ENCODE data around the gene PRKCH.

PRKCH gene

DNA sequence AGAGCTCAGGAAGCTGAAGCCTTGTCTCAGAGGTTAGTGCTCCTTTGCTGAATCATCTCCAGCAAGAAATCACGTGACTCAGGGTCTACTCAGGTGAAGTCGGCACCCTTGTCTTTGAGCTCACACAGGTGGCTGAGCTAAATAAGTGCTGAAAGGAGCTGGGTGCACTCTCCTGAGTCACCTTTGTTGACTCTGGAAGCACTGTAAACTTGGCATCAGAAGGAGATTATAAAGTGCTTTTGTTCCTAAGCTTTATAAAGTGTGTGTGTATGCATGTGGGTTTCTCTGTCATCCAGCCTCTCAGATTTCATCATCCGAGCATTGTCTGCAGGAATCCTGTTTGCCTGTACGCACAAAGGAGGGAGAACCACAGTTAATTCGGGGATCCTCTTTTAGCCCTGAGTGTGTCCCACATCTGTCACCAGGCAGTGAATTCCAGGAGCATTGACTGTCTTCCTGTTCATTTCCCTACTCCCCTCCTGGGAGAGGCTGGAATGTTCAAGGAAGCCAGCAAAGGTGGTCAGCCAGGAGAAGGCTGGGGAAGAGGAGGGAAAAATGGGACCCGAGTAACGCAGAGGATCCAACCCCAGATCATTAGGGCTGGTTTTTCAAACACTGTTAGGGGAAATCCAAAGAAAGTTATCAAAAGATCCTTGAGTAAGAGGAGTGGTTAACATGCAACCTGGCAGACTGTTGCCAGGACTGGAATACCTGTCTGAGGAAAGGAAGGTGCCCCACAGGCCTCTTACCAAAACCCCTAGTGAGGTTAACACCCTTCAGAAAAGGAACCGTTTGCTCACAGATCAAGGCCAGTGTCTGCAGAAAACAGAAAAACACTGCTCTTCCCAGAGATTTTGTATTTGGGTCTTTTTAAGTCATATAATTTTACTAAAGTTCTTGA is 216.4 kb downstream of the PRKCH start:
- DNase-seq: peak; percentile 92

DNA sequence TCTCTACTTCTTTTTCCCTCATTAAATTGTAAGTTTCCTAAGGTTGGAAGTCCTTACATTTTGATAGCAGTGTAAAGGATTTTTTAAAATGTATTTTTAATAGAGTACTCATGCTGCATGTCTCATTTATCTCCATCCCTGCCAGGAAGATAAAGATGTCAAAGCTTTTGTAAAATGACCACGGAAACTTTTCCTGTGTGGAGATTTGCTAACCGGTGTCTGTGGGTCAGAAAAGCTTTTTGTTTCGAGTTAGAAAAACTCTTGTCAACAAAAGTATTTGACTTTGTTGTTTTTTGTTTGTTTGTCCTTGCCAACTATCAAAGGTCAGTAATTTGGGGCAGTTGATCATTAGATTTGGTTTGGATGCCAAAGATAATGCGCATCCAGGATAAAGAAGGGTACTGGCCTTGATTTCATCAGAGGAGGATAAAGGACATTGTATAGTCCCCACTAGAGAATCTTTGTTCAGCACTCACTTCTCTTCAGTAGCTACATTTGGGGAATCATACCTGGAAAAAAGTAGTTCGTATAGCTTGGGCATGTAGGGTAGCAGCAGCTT is 217.2 kb downstream of the PRKCH start:
- no peak for DNase-seq

DNA sequence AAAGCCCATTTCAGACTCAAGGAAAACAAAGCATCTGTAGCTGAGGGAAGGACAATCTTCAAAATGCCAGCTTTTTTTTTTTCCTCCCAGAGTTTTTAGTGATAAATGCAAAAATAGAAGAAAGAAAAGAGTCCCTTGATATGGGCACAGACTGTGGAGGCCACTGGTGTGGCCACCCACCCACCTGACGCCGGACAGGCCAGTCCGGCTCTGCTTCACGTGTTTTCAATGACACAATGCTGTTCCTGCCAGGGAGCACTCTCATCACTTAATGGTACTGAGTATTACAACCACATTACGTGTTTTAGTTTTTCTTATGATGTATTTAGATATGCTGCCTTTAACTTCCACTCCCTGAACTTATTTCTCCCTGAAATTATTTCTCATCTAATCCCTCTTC is 218.3 kb downstream of the PRKCH start:
- DNase-seq: no peak

DNA sequence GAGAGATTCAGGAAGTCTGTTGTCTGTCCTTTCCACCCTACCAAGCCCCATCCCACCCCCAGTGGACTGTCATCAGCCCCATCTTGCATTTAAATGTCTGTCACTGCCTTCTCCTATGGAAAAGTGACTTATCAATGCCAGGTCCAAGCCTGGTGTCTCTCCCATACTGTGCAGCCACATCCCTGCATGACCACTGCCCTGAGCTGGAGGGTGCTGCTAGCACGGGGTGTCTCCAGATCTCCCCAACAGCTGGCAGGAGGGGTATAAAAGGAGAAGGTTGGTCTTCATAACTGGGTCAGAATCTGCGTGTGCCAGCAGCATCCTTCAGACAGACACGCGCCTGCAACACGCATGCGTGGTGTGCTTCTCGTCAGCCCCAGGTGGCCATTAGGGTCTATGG is 219.6 kb downstream of the PRKCH start:
- no peak for DNase-seq

DNA sequence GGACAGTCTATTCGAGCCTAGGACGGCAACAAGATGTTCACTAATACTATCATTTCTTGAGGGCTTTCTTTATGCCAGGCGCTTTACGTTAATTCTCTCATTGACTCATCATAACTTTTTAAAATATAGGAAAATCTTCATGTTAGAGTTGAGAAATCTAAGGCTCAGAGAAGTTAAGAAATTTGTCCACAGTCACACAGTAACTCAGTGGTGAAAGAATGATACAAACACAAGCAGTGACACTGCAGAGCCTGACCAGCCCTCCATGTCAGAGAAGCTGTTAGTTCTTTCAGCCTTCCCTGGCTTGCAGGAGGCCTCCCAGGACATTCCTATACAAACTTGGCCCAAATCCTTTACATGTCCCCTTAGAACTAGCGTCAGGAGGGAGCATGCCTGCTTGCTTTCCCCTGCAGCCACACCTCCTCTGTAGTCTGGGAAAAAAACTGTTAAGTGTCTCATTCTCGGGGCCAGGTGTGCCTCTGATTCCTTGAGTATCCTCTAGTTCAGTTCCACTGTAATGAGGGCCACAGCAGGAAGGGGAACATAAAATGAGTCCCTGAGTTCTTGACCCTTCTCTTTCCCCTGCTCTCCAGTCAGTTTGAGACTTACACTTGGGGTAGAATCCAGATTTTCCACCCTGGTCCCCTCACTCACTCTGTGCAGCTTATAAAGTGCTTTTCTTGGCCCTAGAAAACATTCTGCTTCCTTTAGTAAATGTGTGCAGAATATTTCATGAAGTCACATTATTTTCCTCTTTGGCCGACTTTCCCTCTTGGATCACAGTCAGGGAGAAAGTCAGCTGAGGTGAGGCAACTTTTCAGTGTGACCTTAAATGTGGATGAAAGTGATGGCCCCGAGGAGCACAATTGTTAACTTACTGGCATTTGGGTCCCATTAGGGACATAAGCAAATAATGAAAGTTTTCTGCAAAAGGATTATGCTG is 221.7 kb downstream of the PRKCH start:
- DNase-seq: no peak

DNA sequence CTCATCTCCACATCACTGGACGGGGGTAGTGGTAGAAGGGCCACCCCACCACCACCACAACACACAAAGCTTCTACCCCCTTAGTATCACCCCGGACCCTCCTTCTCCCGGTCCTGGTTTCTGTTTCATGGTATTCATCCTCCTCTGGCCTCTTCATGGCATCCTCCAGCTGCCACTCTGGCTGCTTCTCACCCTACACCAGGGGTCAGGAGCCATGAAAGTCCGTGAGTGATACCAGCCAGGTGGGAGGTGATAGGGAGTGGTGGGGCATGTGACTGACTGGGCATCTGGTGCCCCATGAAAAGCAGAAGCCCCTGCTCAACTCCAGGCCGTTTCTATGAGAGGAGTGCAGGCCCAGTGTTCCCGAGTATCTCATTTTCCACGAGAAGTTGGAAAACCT is 222.6 kb downstream of the PRKCH start:
- no peak for DNase-seq

DNA sequence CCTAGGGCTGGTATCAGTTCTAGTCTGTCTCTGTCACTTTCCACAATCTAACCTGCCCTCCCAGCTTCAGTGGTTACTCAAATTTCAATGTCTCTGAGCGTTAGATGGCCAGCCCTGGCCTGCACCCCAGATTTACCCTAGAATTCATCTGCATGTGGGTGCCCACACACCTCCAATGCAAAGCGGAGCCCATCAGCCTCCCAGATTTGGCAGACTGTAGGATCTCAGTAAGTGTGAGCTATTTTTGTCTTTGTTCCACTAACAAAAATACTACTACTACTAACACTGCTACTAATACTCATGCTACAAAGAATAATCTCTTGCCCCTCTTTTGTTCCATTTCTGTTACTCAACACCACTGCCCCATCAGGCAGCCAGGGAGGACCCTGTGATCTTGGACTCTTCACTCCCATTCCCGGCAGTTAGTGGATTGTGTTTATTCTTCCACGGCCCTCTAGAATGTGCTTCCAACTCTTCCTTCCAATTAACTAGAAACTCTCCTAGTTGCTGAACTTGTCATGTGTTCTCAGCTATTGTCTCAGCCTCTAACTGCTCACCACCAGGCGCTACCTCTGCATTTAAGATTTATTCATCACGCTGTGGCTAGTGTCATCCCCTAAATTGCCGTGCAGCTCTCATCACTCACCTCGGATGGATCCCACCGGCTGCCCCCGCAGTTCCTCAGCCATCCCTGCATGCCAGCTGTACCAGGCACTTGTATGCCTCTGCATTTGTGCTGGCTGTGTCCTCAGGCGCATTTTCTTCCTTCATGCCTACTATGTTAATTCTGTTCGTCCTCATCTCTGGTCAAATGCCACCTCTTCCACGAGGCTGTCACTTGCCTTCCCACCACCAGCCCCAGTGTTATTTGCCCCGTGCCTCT is 223.3 kb downstream of the PRKCH start:
- DNase-seq: no peak

DNA sequence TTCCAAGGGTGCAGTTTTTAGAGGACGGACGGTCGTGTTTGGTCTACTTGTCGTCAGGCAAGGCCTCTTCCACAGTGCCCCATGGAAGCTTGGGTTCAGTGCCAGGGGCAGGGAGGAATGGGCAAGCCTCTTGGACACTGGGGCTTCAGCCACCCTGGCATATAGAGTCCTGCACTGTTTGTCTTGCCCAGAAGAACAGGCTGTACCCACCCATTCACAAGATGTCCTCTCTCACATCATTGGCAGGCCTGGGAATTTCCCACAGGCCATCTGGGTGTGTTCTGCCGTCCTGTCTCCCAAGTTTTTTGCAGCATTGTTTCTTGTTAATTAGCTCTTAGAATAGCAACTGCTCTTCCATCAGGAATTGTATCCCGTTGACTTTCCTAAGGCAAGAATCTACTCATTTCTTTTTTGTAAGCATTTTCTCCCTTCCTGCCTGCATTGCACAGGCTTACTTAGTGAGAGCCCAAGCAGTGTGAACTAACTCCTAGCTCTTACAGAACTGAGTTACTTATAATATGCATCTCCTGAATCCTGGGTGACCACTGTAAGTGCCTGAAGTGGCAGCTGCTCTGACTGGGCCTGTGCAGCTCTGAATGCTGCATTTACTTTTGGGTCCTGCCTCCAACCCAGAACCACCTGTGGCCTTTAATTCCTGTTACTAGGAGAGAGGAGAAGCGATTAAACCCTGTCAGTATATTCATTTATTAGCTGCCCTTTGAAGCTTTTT is 224.5 kb downstream of the PRKCH start:
- DNase-seq: no peak

DNA sequence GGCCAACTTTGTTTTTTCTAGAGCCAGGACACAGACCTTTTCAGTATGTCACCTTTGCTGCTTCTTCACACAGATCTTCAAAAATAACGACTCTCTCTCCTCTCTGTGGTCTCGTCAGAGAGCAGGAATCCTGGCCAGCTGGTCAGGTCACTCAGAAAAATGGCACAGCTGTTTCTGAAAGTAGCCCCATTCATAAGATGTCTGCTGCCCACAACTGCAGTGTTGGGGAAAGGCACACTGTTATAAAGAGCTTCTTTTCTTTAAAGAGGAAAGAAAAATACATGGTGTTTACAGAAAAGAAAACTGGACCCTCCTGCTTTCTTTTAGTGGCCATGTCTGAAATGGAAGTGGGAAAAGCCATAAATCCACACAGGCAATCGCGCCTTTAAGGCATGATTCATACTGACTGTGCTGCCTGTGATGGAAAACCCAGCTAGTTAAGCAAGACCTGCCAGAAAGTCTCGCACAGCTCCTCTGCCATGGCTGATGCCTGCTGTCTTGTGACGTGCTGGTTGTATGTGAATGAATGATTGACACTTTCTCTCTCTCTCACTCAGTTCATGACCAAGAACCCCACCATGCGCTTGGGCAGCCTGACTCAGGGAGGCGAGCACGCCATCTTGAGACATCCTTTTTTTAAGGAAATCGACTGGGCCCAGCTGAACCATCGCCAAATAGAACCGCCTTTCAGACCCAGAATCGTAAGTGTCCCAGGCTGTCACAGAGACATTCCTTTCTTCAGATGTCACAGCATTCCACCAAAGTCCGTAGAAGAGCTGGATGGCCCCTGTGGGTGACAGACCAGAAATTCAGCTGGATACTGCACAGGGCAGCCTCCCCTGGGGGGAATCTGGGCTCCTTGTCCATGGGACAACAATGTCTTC is 226.0 kb downstream of the PRKCH start:
- peak; percentile 90 for DNase-seq

DNA sequence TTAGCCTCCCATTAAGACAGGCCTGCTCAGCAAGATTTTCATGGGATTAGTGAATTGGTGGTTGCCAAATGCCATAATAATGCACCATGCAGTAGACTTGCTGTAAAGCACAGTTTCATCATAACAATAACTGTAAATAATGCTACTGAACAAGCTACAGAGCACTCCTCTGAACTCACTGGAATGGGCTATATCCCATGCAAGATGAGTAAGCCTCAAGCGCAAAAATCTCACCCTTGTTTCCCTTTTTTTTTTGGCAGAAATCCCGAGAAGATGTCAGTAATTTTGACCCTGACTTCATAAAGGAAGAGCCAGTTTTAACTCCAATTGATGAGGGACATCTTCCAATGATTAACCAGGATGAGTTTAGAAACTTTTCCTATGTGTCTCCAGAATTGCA is 228.0 kb downstream of the PRKCH start:
- DNase-seq: peak; percentile 61

DNA sequence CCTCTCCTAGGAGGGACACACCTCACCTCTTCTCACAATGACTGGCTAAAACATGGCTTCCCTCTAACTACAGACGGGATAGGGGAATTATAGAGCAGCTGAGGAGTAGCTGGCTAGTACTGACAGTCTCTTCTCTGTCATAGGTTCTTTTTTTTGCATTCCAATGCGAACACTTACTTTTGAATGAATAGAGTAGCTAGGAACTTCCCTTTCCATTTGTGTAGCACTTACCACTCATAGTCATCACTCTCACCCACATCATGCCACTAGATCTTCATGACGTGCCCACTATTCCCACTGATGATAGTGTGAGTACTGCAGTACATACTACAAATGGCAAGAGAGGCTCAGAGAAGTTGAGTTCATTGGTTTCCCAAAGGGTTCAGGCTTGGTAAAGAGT is 230.0 kb downstream of the PRKCH start:
- no peak for DNase-seq

DNA sequence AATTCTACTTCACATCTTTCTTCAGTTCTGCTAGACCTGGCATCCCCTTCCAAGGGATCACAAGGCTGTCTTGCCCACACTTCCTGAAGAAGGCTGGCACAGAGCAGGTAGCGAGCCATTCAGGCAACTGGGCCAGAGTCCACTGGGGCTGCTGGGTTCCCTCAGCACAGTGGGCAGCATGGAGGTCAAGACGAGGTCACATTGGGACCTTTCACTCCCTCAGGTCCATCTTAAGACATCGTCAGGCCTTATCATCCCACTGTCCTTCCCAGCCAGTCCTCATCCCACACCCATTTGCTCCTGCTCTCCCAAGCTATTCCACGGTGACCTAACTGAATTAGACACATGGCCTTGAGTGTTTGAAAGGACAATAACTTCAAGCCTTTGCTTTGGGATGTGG is 230.9 kb downstream of the PRKCH start:
- DNase-seq: no peak

DNA sequence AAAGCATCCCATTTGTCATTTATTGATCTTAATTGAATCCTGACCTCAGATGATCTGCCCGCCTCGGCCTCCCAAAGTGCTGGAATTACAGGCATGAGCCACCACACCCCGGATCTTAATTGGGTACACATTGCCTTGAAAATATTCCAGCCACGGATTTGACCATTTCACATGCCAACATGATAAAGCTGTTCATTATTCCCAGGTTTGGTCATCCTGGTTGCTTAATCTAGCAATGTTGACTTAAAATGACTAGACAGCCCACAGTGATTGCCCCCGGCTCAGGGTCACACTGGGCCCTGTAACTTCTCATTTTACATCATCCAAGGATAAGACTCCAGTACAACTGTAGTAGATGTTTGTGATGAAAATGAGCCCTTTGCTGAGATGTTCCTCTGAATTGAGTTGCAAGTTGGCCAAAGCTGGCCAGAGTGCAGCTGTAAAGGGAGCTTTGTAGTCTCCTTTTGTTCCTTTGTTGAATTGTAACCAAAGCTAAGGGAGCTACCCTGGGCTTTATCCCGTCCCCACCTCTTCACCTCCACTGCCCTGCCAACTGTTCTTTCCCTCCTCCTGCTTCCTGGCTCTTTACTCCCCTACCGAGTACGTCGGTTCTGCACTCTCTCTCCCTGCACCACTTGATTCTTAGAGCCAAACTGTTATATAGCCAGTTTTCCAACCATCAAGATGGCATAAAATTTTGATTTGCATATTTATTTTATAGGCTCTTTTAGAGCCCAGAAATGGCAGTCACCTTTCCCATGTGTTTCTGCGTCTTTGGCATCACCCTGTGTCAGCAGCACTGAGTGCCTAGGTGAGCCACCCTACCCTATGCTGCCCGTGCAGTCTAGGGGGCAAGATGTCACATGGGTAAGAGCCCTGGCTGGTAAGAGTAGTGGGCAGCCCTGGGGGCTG is 232.6 kb downstream of the PRKCH start:
- DNase-seq: peak; percentile 99

DNA sequence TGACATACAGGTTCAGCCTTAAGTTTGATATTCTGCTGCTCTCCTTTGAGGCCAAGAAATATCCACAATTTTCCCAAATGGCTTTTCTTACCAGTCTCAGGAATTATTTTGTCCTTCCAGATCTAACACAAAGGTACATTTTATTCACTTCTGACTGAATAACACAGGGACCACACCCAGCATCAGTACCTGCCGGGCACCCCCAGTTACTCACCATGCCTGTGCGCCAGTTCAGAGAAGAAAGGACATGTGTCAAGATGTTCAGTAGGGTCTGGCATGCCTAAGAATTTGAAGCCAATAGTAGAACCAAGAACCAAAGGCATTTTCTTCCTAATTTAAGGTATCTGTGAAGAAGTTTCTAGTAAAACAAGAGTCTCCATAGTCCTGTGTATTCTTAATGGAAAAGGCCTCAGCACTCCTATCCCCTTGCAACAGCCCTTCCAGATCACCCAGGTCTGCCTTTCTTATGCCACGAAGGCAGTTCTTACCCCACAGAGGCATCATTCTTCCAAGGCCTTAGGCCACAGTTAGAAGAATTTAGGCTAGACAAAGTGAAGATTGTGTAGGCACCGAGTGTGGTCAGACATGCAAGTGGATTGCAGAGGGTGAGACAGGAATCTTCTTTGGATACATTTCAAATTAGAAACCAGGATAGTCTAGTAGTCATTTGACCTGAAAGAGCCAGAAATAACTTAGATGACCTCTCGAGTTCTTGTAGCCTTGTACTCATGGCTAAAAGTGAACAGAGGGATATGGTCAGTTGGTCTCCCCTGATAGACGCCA is 233.9 kb downstream of the PRKCH start:
- peak; percentile 68 for DNase-seq

DNA sequence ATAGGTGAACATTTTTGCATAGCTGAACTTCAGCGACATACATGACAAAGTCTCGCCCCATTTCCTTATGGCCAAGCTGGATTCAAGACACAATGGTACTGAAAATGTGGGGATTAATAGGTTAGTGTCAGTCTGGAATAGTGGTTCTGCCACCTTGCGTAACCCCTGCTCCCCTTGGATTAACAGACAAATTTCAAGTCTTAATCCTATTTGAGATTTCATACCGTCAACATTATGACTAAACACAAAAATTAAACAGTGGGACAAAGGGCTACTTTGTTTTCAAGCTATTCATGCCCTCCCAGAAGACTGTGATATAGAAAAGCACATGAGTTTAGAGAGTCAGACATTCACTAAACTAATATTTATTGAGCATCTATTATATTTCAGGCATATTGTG is 235.1 kb downstream of the PRKCH start:
- DNase-seq: no peak

DNA sequence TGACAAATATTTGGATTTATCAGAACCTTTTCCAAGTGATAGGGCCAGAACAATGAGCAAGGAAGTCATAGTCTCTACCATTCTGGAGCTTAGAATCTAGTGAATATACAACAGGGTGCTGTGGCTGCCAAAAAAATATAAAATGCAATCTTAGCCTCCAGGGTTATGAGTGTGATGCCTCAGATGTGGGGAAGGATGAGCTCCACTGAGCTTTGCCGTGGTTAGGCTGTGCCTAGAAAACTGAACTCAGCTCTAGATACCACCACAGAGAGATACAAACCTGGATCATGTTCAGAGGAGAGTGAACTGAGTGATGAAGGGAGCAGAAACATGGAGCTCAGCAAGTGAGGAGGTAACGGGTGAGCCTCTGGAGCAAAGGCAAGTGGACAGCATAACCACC is 235.9 kb downstream of the PRKCH start:
- DNase-seq: no peak

DNA sequence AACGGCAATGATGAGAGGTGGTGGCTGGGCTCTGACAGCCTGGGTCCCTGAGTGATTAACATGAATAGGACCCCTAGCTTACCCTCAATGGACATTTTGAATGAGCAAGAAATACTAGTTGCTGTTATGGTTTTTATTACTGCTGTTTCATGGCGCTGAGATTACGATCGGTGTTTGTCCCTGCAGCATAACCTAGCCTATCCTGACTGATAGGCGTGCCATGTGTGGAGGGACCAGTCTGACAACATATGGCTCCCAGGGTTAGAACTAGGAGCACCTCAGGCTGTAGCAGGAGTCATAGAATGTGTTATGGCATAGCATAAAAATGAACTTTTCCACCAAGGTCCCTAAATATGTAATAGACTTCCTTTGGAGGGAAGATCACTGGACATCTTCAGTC is 236.5 kb downstream of the PRKCH start:
- no peak for DNase-seq

DNA sequence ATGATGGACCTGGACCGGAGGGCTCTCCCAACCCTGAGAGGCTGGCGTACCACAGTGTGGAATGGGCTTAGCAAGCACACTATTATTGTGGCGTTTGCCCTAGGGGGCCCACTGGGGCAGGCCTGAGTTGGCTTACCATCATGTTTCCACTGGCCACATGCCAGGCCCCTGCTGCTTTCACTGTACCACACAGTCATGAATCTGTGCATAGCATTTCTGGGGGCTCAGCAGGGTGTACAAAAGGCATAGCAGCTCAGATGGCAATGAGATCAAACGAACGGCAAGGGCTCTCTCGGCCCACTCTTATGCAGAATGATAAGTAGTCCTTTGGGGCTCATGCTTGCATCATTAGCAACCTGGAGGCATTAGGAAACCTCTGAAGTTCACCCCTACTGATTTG is 236.9 kb downstream of the PRKCH start:
- peak; percentile 59 for DNase-seq

Measured in fibroblast of upper back skin (primary cell).